ENCODE data around the gene EPX.
A peak's percentile ranks its signal among the peaks of the same experiment; 100 is the strongest.

The EPX gene

GRCh38 chr17:58246781-58247180 lies 54.3 kb downstream of the EPX start:
- Histone ChIP-seq H3K27ac (replicated peaks) (no peak overlapping the region), H3K27me3 (ENCODE audit: insufficient read depth, poor library complexity, severe bottlenecking) (no peaks in the 10 kb centered on the region), H3K4me3 (replicated peaks; ENCODE audit: insufficient read depth, low read length) (no peak overlapping the region)
- no peak for DNase-seq (ENCODE audit: low read depth in 1 of 2, low spot score in 1 of 2)
- no peak for TF ChIP-seq REST (IDR thresholded peaks at IDR 0.05; ENCODE audit: insufficient replicate concordance, low read depth)
- TF ChIP-seq GABPA (IDR thresholded peaks at IDR 0.05; ENCODE audit: low read depth) = no peak
- no peak for TF ChIP-seq SPI1 (IDR thresholded peaks at IDR 0.05; ENCODE audit: borderline replicate concordance, low read depth)
- no peak for TF ChIP-seq CTCF (IDR thresholded peaks at IDR 0.05; ENCODE audit: insufficient read depth, low read length)
- TF ChIP-seq POLR2AphosphoS5 (IDR thresholded peaks at IDR 0.05; ENCODE audit: low read depth) = no peak

- peak in 1 of 2 experiments; percentile 34 for DNase-seq (ENCODE audit: low read depth in 1 of 2, low spot score in 1 of 2)
- TF ChIP-seq GABPA (IDR thresholded peaks at IDR 0.05; ENCODE audit: low read depth) (no peak), CTCF (IDR thresholded peaks at IDR 0.05; ENCODE audit: insufficient read depth, low read length) (no peak), SPI1 (IDR thresholded peaks at IDR 0.05; ENCODE audit: borderline replicate concordance, low read depth) (peak; percentile 68; the same call in 1 of the 2 replicates), REST (IDR thresholded peaks at IDR 0.05; ENCODE audit: insufficient replicate concordance, low read depth) (peak; percentile 23), POLR2AphosphoS5 (IDR thresholded peaks at IDR 0.05; ENCODE audit: low read depth) (no peak)
- Histone ChIP-seq H3K4me3 (replicated peaks; ENCODE audit: insufficient read depth, low read length) (no peak overlapping the region), H3K27ac (replicated peaks) (peak overlapping the region; percentile 55), H3K27me3 (ENCODE audit: insufficient read depth, poor library complexity, severe bottlenecking) (no peaks in the 10 kb centered on the region)
Observed at GRCh38 chr17:58247511-58248363, 55.2 kb downstream of the EPX start.

- no peak for TF ChIP-seq GABPA (IDR thresholded peaks at IDR 0.05; ENCODE audit: low read depth)
- no peak for TF ChIP-seq REST (IDR thresholded peaks at IDR 0.05; ENCODE audit: insufficient replicate concordance, low read depth)
- TF ChIP-seq CTCF (IDR thresholded peaks at IDR 0.05; ENCODE audit: insufficient read depth, low read length) = no peak
- no peak for TF ChIP-seq POLR2AphosphoS5 (IDR thresholded peaks at IDR 0.05; ENCODE audit: low read depth)
- no peak for TF ChIP-seq SPI1 (IDR thresholded peaks at IDR 0.05; ENCODE audit: borderline replicate concordance, low read depth)
- DNase-seq (ENCODE audit: low read depth in 1 of 2, low spot score in 1 of 2) = no peak
- no peak overlapping the region for H3K4me3 ChIP-seq (replicated peaks; ENCODE audit: insufficient read depth, low read length)
- H3K27ac ChIP-seq (replicated peaks) = no peak overlapping the region
- H3K27me3 ChIP-seq (ENCODE audit: insufficient read depth, poor library complexity, severe bottlenecking) = no peaks in the 10 kb centered on the region
Observed at GRCh38 chr17:58248955-58249269, 56.4 kb downstream of the EPX start.
